K562 (cell line): ENCODE data around the gene OPA1. TPM values are rescaled to one million over a fixed set of nuclear protein-coding genes. Genes with fewer than 3 reads are reported as not detected.
A peak's percentile ranks its signal among the peaks of the same experiment; 100 is the strongest.

Experiments
- BRD4 ChIP-seq: fragments of 200-600 bp; sonication (generic); IDR thresholded peaks from 2 replicates; pipeline ENCODE4 v1.6.1; 2017; ENCODE audit warnings: inconsistent platforms
- FOXP1 ChIP-seq: sonication (generic); formaldehyde crosslinking; IDR thresholded peaks from 2 replicates; pipeline ENCODE4 v1.8.0; 2022; ENCODE audit warnings: mild to moderate bottlenecking, missing genetic modification reagents
- GATAD2A ChIP-seq: fragments of 450-650 bp; IDR thresholded peaks from 2 replicates; pipeline ENCODE4 v1.6.1; 2017
- GTF3C2 ChIP-seq: IDR thresholded peaks from 3 replicates; pipeline ENCODE4 v1.6.1; 2011; ENCODE audit warnings: borderline replicate concordance, mild to moderate bottlenecking, moderate library complexity; ENCODE audit not compliant: insufficient read length; ENCODE audit errors: extremely low read depth
- IFI16 ChIP-seq: fragments of 250-450 bp; sonication (Bioruptor Pico); IDR thresholded peaks from 2 replicates; pipeline ENCODE4 v2.1.2; 2022; ENCODE audit warnings: mild to moderate bottlenecking, inconsistent platforms
- NCOA4 ChIP-seq: fragments of 450-650 bp; IDR thresholded peaks from 2 replicates; pipeline ENCODE4 v1.6.1; 2018; ENCODE audit warnings: mild to moderate bottlenecking; ENCODE audit not compliant: partially characterized antibody
- OTX1 ChIP-seq: fragments of 450-650 bp; formaldehyde crosslinking; IDR thresholded peaks from 2 replicates; pipeline ENCODE4 v1.4.0; 2022; ENCODE audit warnings: mild to moderate bottlenecking
- PATZ1 ChIP-seq: fragments of 250-450 bp; sonication (Bioruptor Pico); IDR thresholded peaks from 2 replicates; pipeline ENCODE4 v1.5.0; 2020; ENCODE audit warnings: mild to moderate bottlenecking, borderline replicate concordance
- PML ChIP-seq: IDR thresholded peaks from 2 replicates; pipeline ENCODE4 v1.6.1; 2012; ENCODE audit warnings: low read length, inconsistent platforms
- PRDM10 ChIP-seq: fragments of 450-650 bp; IDR thresholded peaks from 2 replicates; pipeline ENCODE4 v1.6.1; 2018; ENCODE audit not compliant: partially characterized antibody
- SIN3A ChIP-seq, 2 experiments: fragments of 150-350 bp in 1 of 2; IDR thresholded peaks; 2 replicates each; pipeline ENCODE4 v1.6.1; 2011 to 2016; ENCODE audit warnings: borderline replicate concordance in 2 of 2, low read depth in 2 of 2, low read length in 2 of 2, mild to moderate bottlenecking in 2 of 2, moderate library complexity in 2 of 2; ENCODE audit not compliant: control insufficient read depth in 1 of 2
- SMARCA4 ChIP-seq: fragments of 450-650 bp; IDR thresholded peaks from 2 replicates; pipeline ENCODE4 v1.6.1; 2016
- STAT5A ChIP-seq: IDR thresholded peaks from 2 replicates; pipeline ENCODE4 v1.6.1; 2012; ENCODE audit warnings: low read length, inconsistent platforms, borderline replicate concordance
- TRIM25 ChIP-seq: fragments of 450-650 bp; IDR thresholded peaks from 2 replicates; pipeline ENCODE4 v1.7.0; 2016; ENCODE audit warnings: borderline replicate concordance
- ZNF324 ChIP-seq: fragments of 250-450 bp; sonication (Bioruptor Pico); IDR thresholded peaks from 2 replicates; pipeline ENCODE4 v1.4.0; 2020; ENCODE audit warnings: mild to moderate bottlenecking
- ZNF668 ChIP-seq: fragments of 250-450 bp; sonication (Bioruptor Pico); IDR thresholded peaks from 2 replicates; pipeline ENCODE4 v1.8.0; 2022; ENCODE audit warnings: mild to moderate bottlenecking, inconsistent platforms
- ZNF717 ChIP-seq: fragments of 250-450 bp; sonication (Bioruptor Pico); IDR thresholded peaks from 2 replicates; pipeline ENCODE4 v1.5.0; 2021
- ZSCAN32 ChIP-seq: fragments of 450-650 bp; formaldehyde crosslinking; IDR thresholded peaks from 2 replicates; pipeline ENCODE4 v1.4.0; 2020; ENCODE audit warnings: mild to moderate bottlenecking, moderate library complexity
- polyA plus RNA-seq, 8 experiments: library from polyadenylated mRNA; depleted of rRNA in 4 of 8; stranded (reverse) in 5 of 8; unstranded in 3 of 8; fragments of >200 nt; fragmentation: Nextera tagmentation in 2 of 8; fragmentation: Illumina TruSeq in 1 of 8; extraction: Ambion mirVana in 2 of 8; extraction: Trizol in 1 of 8; gene quantifications; 2 replicates each; pipeline versions ENCODE4 v1.2.1 to v1.2.3, GENCODE V29; 2011 to 2014; ENCODE audit warnings: inconsistent platforms in 1 of 8, missing spikeins in 1 of 8
- total RNA-seq, 7 experiments: library from RNA; depleted of rRNA in 6 of 7; stranded (reverse); fragments of >200 nt in 6 of 7; fragmentation: Illumina TruSeq in 2 of 7; extraction: Trizol in 2 of 7; gene quantifications; 2 replicates each; pipeline versions ENCODE4 v1.2.1 to v1.2.3, GENCODE V29; 2011 to 2021; ENCODE audit warnings: low replicate concordance in 1 of 7

OPA1 gene
- total and polyA plus RNA-seq, 9 of the 15 experiments (the other 6 are each of a cell fraction or from before 2014, with no cell fraction given): 19.7 to 127 (median 94.7) TPM

DNA sequence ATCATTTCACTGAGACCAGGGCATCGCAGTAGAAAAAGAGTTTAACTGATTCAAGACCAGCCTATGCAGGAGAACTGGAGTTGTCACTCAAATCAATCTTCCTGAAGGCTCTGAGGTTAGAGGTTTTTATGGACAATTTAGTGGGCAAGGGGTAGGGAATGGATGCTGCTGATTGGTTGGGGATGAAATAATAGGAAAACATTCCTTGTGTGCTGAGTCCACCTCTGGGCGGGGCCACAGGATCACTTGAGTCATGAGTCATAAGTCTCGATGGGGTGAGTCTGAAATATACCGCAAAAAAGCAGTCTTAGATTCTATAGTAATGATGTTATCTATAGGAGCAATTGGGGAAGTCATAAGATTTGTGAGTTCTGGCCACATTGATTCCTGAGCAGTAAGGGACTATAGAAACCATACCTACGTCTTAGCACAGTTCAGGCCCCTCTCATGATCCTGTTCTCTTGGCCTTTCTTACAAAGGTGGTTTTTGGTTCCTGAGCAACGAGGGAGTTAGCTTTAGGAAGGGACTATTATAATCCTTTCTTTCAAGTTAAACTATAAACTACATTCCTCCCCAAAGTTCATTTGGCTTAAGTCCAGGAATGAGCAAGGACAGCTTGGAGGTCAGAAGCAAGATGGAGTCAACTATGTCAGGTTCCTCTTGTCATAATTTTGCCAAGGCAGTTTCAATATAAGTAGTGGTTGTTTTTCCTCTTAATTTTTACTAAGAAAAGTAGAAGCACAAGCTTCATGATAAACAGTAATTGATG, 2.7 kb upstream of the OPA1 start (continued):
- TF ChIP-seq SIN3A (IDR thresholded peaks at IDR 0.05; ENCODE audit: borderline replicate concordance in 2 of 2, control insufficient read depth in 1 of 2, low read depth in 2 of 2, low read length in 2 of 2) (no peak), STAT5A (no peak), PRDM10 (peak; percentile 69), GATAD2A (peak; percentile 52; the same call in 1 of the 2 replicates), BRD4 (no peak), FOXP1 (CRISPR knock-in tag) (no peak), OTX1 (CRISPR knock-in tag) (no peak), ZNF668 (CRISPR knock-in tag) (peak; percentile 89), ZNF324 (no peak), ZNF717 (CRISPR knock-in tag) (no peak), NCOA4 (no peak), ZSCAN32 (CRISPR knock-in tag) (0 out of 2 replicates have a peak, but pooled peaks have one; percentile 52), TRIM25 (no peak), GTF3C2 (no peak), SMARCA4 (peak; percentile 63; the same call in 1 of the 2 replicates), PML (no peak), IFI16 (CRISPR knock-in tag) (no peak), PATZ1 (CRISPR knock-in tag) (0 out of 2 replicates have a peak, but pooled peaks have one; percentile 22)
